Activated T-helper 1 cell treated with Interleukin-2 at 50 U/mL for 16 hours (primary cell): Measurements from ENCODE around the gene ZBED1.

Experiments used
- DNase-seq: peaks from one replicate; pipeline ENCODE4 v3.0.0-alpha.2; 2020; ENCODE audit warnings: low read depth

ZBED1 gene

DNA sequence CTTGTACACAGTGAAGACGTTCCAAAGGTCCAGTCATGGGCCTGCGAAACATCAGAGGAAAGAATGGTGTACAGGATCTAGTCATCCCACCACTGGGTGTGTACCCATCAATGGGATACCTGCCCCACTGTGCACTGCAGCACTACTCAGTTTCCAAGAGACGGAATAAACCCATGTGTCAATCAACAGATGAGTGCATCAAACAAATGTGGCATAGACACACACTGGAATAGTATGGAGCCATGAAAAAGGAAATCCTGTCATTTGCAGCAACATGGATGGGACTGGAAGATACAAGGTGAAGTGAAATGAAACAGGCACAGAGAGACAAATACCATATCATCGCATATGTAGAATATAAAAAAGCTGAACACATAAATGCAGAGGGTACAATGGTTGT is 48.0 kb downstream of the ZBED1 start:
- DNase-seq = no peak

DNA sequence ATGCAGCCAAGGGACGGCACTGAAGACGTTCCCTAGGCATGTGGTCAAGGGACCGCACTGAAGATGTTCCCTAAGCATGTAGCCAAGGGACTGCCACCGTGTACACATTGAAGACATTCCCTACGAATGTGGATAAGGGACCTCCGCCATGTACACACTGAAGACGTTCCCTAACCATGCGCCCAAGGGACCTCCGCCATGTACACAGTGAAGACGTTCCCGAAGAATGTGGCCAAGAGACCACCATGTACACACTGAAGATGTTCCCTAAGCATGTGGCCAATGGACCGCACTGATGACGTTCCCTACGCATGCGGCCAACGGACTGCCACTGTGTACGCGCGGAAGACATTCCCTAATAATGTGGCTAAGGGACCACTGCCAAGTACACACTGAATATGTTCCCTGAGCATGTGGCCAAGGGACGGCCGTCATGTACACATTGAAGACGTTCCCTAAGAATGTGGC is 48.4 kb downstream of the ZBED1 start:
- no peak for DNase-seq

- DNase-seq = no peak
Measured at GRCh38 chrX:2451501-2452316, 49.1 kb downstream of the ZBED1 start.

- DNase-seq = no peak
Measured at GRCh38 chrX:2450681-2451080, 50.1 kb downstream of the ZBED1 start.

- DNase-seq = no peak
Measured at GRCh38 chrX:2449135-2449886, 51.5 kb downstream of the ZBED1 start.

DNA sequence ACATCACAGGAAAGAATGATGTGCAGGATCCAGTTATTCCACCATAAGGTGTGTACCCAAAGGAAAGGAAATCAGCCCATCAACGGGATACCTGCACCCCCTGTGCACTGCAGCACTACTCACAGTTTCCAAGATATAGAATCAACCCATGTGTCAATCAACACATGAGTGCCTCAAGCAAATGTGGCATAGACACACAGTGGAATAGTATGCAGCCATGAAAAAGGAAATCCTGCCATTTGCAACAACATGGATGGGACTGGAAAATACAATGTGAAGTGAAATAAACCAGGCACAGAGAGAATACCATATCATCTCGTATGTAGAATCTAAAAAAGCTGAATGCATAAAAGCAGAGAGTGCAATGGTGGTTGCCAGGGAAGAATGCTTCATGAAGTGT is 53.3 kb downstream of the ZBED1 start:
- DNase-seq = no peak

GRCh38 chrX:2446815-2447214 is 54.0 kb downstream of the ZBED1 start:
- DNase-seq = no peak

DNA sequence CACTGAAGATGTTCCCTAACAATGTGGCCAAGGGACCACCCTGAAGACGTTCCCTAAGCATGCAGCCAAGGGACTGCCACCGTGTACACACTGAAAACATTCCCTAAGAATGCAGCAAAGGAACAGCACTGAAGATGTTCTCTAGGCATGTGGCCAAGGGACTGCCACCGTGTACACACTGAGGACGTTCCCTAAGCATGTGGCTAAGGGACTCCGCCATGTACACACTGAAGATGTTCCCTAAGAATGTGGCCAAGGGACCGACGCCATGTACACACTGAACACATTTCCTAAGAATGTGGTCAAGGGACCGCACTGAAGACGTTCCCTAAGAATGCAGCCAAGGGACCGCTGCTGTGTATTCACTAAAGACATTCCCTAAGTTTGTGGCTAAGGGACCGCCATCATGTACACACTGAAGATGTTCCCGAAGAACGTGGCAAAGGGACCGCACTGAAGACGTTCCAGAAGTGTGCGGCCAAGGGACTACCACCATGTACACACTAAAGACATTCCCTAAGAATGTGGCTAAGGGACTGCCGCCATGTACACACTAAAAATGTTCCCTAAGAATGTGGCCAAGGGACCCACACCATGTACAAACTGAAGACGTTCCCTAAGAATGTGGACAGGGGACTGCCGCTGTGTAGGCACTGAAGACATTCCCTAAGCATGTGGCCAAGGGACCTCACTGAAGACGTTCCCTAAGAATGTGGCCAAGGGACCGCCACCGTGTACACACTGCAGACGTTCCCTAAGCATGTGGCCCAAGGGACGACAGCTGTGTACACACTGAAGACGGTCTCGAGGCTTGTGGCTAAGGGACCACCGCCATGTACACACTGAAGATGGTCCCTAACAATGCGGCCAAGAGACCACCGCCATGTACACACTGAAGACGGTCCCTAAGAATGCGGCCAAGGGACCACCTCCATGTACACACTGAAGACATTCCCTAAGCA is 54.8 kb downstream of the ZBED1 start:
- no peak for DNase-seq

GRCh38 chrX:2442694-2443093 is 58.1 kb downstream of the ZBED1 start:
- DNase-seq = no peak

GRCh38 chrX:2441466-2441865 is 59.3 kb downstream of the ZBED1 start:
- no peak for DNase-seq

- no peak for DNase-seq
Measured at GRCh38 chrX:2439613-2440012, 61.2 kb downstream of the ZBED1 start.
